Neuronal stem cell (in vitro differentiated cells): Measurements from ENCODE around the gene PHF3.
A peak's percentile ranks its signal among the peaks of the same experiment; 100 is the strongest.

Experiments
- DNase-seq: peaks from one replicate; pipeline ENCODE4 v3.0.0-alpha.2; 2013; ENCODE audit warnings: low spot score
- H2AFZ ChIP-seq: one replicate; pipeline ENCODE4 v1.6.1; 2013; ENCODE audit warnings: mild to moderate bottlenecking, low read length, inconsistent platforms
- H2AK5ac ChIP-seq: 2 replicates; pipeline ENCODE4 v1.6.1; 2013; ENCODE audit warnings: low read depth, mild to moderate bottlenecking, inconsistent platforms, low read length, moderate library complexity, mixed read lengths
- H2BK120ac ChIP-seq: 2 replicates; pipeline ENCODE4 v1.6.1; 2013; ENCODE audit warnings: low read depth, mild to moderate bottlenecking, inconsistent platforms, low read length, moderate library complexity, mixed read lengths
- H2BK12ac ChIP-seq: one replicate; pipeline ENCODE4 v1.6.1; 2013; ENCODE audit warnings: low read length, inconsistent platforms
- H2BK15ac ChIP-seq: 2 replicates; pipeline ENCODE4 v1.6.1; 2013; ENCODE audit warnings: mild to moderate bottlenecking, low read length, inconsistent platforms, mixed read lengths
- H2BK5ac ChIP-seq: one replicate; pipeline ENCODE4 v1.6.1; 2013; ENCODE audit warnings: inconsistent platforms, mild to moderate bottlenecking, low read length, moderate library complexity
- H3K14ac ChIP-seq: one replicate; pipeline ENCODE4 v1.6.1; 2013; ENCODE audit warnings: low read length, inconsistent platforms
- H3K18ac ChIP-seq: 2 replicates; pipeline ENCODE4 v1.6.1; 2013; ENCODE audit warnings: low read length, inconsistent platforms
- H3K23ac ChIP-seq: 2 replicates; pipeline ENCODE4 v1.6.1; 2013; ENCODE audit warnings: low read depth, mild to moderate bottlenecking, mixed read lengths, low read length, inconsistent platforms; ENCODE audit not compliant: poor library complexity
- H3K27ac ChIP-seq: replicated peaks from 3 replicates; pipeline ENCODE4 v1.5.1; 2013; ENCODE audit warnings: low read length, inconsistent platforms
- H3K27me3 ChIP-seq, 3 experiments: 2 replicates each; pipeline ENCODE4 v1.6.1; 2013; ENCODE audit warnings: low read length in 3 of 3, mild to moderate bottlenecking in 2 of 3, inconsistent platforms in 1 of 3, low read depth in 1 of 3, mixed read lengths in 1 of 3, moderate library complexity in 1 of 3; ENCODE audit not compliant: control insufficient read depth in 3 of 3, insufficient read depth in 3 of 3
- H3K36me3 ChIP-seq, 2 donors: replicated peaks in 1 of 2; 2 replicates each; pipeline ENCODE4 v1.6.1; 2013; ENCODE audit warnings: low read length in 2 of 2; ENCODE audit not compliant: control insufficient read depth in 2 of 2, insufficient read depth in 2 of 2
- H3K4ac ChIP-seq: 2 replicates; pipeline ENCODE4 v1.6.1; 2013; ENCODE audit warnings: inconsistent platforms, mild to moderate bottlenecking, low read length, moderate library complexity
- H3K4me1 ChIP-seq, 2 donors: 1 replicate in 1 of 2; 2 replicates in 1 of 2; pipeline ENCODE4 v1.6.1; 2013; ENCODE audit warnings: low read length in 2 of 2, low read depth in 1 of 2; ENCODE audit not compliant: control insufficient read depth in 2 of 2, insufficient read depth in 1 of 2
- H3K4me2 ChIP-seq: one replicate; pipeline ENCODE4 v1.6.1; 2013; ENCODE audit warnings: mild to moderate bottlenecking, low read length, inconsistent platforms; ENCODE audit not compliant: insufficient read depth, poor library complexity, severe bottlenecking
- H3K4me3 ChIP-seq, 2 donors: 2 replicates each; pipeline ENCODE4 v1.5.1; 2013; ENCODE audit warnings: low read length in 2 of 2, mild to moderate bottlenecking in 2 of 2, inconsistent platforms in 1 of 2, moderate library complexity in 1 of 2
- H3K79me1 ChIP-seq: one replicate; pipeline ENCODE4 v1.6.1; 2013; ENCODE audit warnings: low read depth, mild to moderate bottlenecking, inconsistent platforms, low read length, moderate library complexity
- H3K9ac ChIP-seq: one replicate; pipeline ENCODE4 v1.6.1; 2013; ENCODE audit warnings: mild to moderate bottlenecking, low read depth, low read length, inconsistent platforms; ENCODE audit not compliant: poor library complexity
- H3K9me3 ChIP-seq, 2 donors: replicated peaks in 1 of 2; 2 replicates each; pipeline versions ENCODE3 to v1.6.1; 2013; ENCODE audit warnings: low read length in 2 of 2, mild to moderate bottlenecking in 2 of 2, inconsistent platforms in 1 of 2, low read depth in 1 of 2, mixed read lengths in 1 of 2, moderate library complexity in 1 of 2; ENCODE audit not compliant: control insufficient read depth in 2 of 2, insufficient read depth in 1 of 2
- H4K8ac ChIP-seq: one replicate; pipeline ENCODE4 v1.6.1; 2013; ENCODE audit warnings: low read depth, mild to moderate bottlenecking, inconsistent platforms, low read length, moderate library complexity
- H4K91ac ChIP-seq: one replicate; pipeline ENCODE4 v1.6.1; 2013; ENCODE audit warnings: low read length, low read depth, mild to moderate bottlenecking, inconsistent platforms; ENCODE audit not compliant: poor library complexity
- WGBS, 2 donors: extraction: QIAGEN DNeasy Blood & Tissue Kit; methylation state at CpG; one replicate each; pipeline ENCODE4 v1.1.7; 2013; ENCODE audit warnings: missing lambda C conversion rate in 2 of 2, mixed read lengths in 1 of 2; ENCODE audit not compliant: insufficient read length in 2 of 2, insufficient replicate concordance in 1 of 2; ENCODE audit errors: extremely low coverage in 2 of 2; 5-methylcytosine and 5-hydroxymethylcytosine counted together

PHF3 gene

DNA sequence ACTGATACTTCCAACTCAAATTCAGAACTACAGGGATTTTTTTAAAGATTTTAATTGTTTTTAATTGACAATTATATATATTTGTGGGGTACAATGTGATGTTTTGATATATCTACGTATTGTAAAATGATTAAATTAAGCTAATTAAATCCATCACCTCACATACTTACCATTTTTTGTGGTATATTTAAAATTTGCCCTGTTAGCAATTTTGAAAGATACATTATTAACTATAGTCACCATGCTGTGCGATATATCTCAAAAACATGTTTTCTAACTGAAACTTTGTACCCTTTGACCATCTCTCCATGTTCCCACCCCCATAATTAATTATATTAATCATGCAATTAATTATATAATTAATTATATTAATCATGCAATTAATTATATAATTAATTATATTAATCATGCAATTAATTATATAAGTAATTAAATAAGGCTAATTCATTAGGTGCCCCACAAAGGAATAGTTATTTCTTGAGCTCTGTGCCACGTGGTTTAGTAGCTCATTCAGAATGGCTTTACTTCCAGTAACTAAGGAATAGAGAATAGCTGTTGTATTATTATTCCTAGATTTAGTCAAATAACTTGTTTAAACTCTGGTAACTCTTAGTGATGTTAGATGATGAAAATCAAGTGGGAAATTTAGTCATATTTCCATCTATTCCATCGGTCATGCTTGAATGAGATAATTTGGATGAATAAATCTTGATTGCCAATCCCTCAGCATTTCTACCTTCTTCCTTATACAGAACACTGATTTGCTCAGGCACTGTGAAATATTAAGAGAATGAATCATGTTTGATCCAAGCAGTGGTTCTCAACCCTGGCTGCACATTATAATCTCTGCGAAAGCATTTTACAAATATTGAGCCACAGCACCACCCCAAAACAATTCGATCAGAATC, 38.2 kb upstream of the PHF3 start:
- Histone ChIP-seq H3K4me1 (no peaks in the 10 kb centered on the region), H2BK120ac (no peak overlapping the region), H4K8ac (no peak overlapping the region), H2BK15ac (no peak overlapping the region), H3K79me1 (no peaks in the 10 kb centered on the region), H3K4ac (no peak overlapping the region), H3K9me3 (no peaks in the 10 kb centered on the region), H3K14ac (no peak overlapping the region), H3K27me3 (no peaks in the 10 kb centered on the region), H2BK12ac (no peak overlapping the region), H3K9ac (no peak overlapping the region), H2AFZ (peak overlapping the region; percentile 89), H3K4me2 (peak overlapping the region; percentile 69), H2BK5ac (no peak overlapping the region), H3K36me3 (no peaks in the 10 kb centered on the region), H3K23ac (no peak overlapping the region), H3K18ac (no peak overlapping the region), H4K91ac (no peak overlapping the region), H2AK5ac (no peak overlapping the region), H3K27ac (no peak overlapping the region), H3K4me3 (peak overlapping the region; percentile 52 to 83)
- DNase-seq: no peak
- WGBS, 2 donors: no CpG with 5 or more reads among the region's 6 CpGs

DNA sequence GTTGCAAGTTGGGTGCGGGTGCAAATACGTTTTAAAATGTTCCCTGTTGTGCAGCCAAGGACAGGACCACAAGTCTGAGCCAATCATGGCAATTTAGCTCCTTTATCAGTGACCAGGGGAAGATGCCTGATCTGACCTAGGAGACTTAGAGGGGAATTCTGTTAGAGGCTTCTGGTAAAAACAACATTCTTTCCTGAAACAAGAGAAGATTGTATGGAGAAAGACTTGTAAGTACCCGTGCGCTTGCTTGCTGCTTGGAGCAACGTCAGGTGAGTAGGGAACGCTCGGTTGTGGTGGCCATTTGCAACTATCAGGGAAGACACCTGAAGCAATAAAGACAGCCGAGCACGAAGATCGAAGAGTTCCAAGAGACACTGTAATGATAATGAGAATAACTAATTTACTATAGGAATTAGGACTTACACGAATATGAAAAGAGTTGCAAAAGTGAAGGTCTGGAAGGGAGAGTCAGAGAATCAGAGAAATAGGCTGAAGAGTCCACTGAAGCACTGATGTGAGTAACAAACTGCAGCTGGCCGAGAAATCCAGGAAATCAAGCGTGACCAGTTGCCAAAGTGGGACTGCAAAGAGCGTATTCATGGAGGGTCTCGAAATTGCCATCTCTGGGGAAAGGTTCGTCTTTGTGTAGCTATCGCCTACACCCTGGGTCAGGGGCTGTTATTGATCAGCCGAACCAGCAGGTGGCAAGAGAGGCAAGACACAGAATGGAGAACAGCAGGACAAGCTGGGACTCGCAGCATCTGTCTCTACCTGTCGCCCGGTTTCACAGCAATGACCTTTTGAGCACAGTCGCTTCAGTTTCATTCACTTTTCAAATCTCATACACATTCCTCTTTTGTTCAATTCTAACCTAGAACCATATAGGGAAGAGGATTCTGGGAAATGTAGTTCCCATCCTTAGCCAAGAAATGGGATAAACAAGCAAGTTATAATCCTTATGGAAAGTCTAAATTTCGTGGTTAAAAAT, 37.3 kb upstream of the PHF3 start:
- Histone ChIP-seq H3K79me1 (no peaks in the 10 kb centered on the region), H3K4me3 (peak overlapping the region; percentile 52 to 83), H3K18ac (peak overlapping the region; percentile 39), H4K8ac (no peak overlapping the region), H2BK120ac (no peak overlapping the region), H2BK12ac (no peak overlapping the region), H3K27me3 (no peaks in the 10 kb centered on the region), H3K4ac (no peak overlapping the region), H2AFZ (peak overlapping the region; percentile 89), H2BK5ac (no peak overlapping the region), H3K4me2 (peak overlapping the region; percentile 69), H2BK15ac (no peak overlapping the region), H3K36me3 (no peaks in the 10 kb centered on the region), H4K91ac (no peak overlapping the region), H3K27ac (no peak overlapping the region), H3K4me1 (no peaks in the 10 kb centered on the region), H3K14ac (no peak overlapping the region), H3K23ac (no peak overlapping the region), H3K9ac (no peak overlapping the region), H3K9me3 (no peaks in the 10 kb centered on the region), H2AK5ac (no peak overlapping the region)
- DNase-seq: peak; percentile 60
- no CpG with 5 or more reads among the region's 23 CpGs for WGBS, 2 donors

DNA sequence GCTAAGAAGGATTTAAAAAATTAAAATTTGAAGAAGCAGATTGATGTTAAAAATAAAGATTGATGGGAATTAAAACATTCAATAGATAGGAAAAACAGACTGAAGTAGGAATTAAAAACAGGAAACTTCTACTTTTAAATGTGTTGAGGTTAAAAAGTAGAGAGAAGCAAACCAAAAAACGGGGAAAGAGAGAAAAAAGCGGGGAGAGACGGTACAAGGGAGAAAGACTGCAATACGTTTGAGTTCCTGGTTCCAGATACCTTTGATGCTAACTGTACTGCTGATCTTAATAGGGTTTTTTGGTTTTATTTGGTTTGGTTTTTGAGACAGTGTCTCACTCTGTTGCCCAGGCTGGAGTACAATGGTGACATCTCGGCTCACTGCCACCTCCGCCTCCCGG, 36.4 kb upstream of the PHF3 start:
- no peaks in the 10 kb centered on the region for H3K79me1 ChIP-seq
- no peak overlapping the region for H3K23ac ChIP-seq
- no peaks in the 10 kb centered on the region for H3K9me3 ChIP-seq
- H2BK12ac ChIP-seq: no peak overlapping the region
- H2BK120ac ChIP-seq: no peak overlapping the region
- no CpG with 5 or more reads among the region's 7 CpGs for WGBS, 2 donors
- no peak overlapping the region for H3K4me3 ChIP-seq
- no peak for DNase-seq
- H4K8ac ChIP-seq: no peak overlapping the region
- H4K91ac ChIP-seq: no peak overlapping the region
- H3K27ac ChIP-seq: no peak overlapping the region
- no peak overlapping the region for H2BK15ac ChIP-seq
- no peak overlapping the region for H3K18ac ChIP-seq
- H3K14ac ChIP-seq: no peak overlapping the region
- no peaks in the 10 kb centered on the region for H3K4me1 ChIP-seq
- H2BK5ac ChIP-seq: no peak overlapping the region
- no peak overlapping the region for H3K9ac ChIP-seq
- no peak overlapping the region for H3K4ac ChIP-seq
- no peak overlapping the region for H3K4me2 ChIP-seq
- peak overlapping the region; percentile 89 for H2AFZ ChIP-seq
- no peak overlapping the region for H2AK5ac ChIP-seq
- H3K27me3 ChIP-seq: no peaks in the 10 kb centered on the region
- H3K36me3 ChIP-seq: no peaks in the 10 kb centered on the region

DNA sequence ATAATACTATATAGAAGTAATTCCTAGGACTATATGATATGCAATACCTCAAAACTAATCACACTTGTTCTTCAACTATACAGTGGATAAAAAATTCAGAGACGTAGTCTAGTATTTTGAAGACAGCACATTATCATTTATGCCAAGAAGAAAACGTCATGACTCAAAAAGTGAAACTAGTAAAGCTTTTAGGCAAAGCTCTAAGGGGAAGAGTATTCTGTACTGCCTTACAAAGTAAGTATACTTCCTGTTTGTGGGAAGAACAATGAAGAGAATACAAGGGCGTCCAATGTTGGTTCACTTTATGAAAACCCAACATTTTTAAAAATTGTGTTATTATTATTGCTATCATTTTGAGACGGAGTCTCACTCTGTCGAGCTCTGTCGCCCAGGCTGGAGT, 35.5 kb upstream of the PHF3 start:
- H3K79me1 ChIP-seq: no peaks in the 10 kb centered on the region
- no peaks in the 10 kb centered on the region for H3K27me3 ChIP-seq
- no peak overlapping the region for H2BK12ac ChIP-seq
- no peaks in the 10 kb centered on the region for H3K36me3 ChIP-seq
- no peak overlapping the region for H3K14ac ChIP-seq
- no peak overlapping the region for H3K27ac ChIP-seq
- H3K9ac ChIP-seq: no peak overlapping the region
- H4K8ac ChIP-seq: no peak overlapping the region
- no peak overlapping the region for H3K4me2 ChIP-seq
- no peak overlapping the region for H4K91ac ChIP-seq
- no peak overlapping the region for H2AFZ ChIP-seq
- H3K9me3 ChIP-seq: no peaks in the 10 kb centered on the region
- no CpG with 5 or more reads among the region's 6 CpGs for WGBS, 2 donors
- no peaks in the 10 kb centered on the region for H3K4me1 ChIP-seq
- H3K4ac ChIP-seq: no peak overlapping the region
- H3K23ac ChIP-seq: no peak overlapping the region
- H3K18ac ChIP-seq: no peak overlapping the region
- no peak overlapping the region for H2BK120ac ChIP-seq
- no peak overlapping the region for H2BK5ac ChIP-seq
- H2AK5ac ChIP-seq: no peak overlapping the region
- no peak overlapping the region for H3K4me3 ChIP-seq
- no peak overlapping the region for H2BK15ac ChIP-seq
- no peak for DNase-seq
